ENCODE results near the gene SH3BGRL2.
"Not testable (repeated sequence)": the region's sequence is repeated elsewhere in the genome, so short reads cannot be mapped to it uniquely, and the experiment has no call there.

SH3BGRL2 gene

DNA sequence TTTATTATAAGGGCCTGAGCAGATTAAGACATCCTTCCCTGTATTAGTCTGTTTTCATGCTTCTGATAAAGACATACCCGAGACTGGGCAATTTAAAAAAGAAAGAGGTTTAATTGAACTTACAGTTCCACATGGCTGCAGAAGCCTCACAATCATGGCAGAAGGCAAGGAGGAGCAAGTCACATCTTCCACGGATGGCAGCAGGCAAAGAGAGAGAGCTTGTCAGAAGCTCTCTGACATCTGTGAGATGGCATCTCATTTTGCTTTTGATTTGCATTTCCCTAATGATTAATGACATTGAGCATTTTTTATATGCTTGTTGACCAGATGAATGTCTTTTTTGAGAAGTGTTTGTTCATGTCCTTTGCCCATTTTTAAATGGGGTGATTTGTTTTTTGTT is 114.2 kb downstream of the SH3BGRL2 start:
- not testable (repeated sequence) for DNase-seq (ENCODE audit: low read depth)

DNA sequence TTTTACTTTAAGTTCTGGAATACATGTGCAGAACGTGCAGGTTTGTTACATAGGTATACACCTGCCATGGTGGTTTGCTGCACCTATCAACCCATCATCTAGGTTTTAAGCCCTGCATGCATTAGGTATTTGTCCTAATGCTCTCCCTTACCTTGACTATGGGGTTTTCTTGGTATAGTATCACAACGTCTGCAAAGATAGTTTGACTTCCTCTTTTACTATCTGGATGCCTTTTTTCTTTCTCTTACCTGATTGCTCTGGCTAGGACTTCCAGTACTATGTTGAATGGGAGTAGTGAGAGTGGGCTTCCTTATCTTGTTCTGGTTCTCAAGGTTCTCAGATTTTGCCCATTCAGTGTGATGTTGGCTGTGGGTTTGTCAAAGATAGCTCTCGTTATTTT is 115.2 kb downstream of the SH3BGRL2 start:
- not testable (repeated sequence) for DNase-seq (ENCODE audit: low read depth)

DNA sequence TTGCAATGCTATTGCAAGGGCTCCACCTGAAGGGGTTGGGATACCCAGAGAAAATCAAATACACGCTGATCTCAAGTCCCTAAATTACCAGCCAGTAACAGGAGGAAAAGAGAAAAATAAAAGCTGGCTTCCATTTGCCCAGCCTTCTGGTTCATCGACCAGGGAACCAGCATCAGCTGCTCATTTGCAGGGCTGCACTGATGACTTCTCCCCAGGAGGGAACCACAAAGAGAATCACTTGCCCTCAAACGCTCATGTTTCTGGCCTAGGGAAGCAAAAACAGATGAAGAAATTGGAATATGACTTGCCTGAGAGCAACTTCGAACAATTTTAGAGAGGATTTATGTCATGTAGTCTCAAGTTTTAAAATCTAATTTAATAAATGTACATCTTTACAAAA is 119.7 kb downstream of the SH3BGRL2 start:
- DNase-seq (ENCODE audit: low read depth) = no peak
